ENCODE data around the gene KDM6B.

KDM6B gene

DNA sequence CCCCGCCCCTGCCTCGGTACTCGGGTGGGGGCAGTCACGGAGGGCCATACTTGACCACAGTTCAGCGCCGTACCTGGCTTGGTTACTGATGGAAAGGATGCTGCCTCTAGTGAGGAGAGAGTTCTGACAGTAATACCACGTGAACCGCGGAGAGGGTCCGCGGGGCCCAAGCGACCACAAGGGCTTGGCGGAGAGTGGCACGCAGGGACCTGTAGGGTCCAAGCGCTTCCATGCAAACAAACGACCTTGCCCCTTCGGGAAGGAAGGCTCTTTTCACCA, 9.2 kb downstream of the KDM6B start:
- TF ChIP-seq, protein P1, sequence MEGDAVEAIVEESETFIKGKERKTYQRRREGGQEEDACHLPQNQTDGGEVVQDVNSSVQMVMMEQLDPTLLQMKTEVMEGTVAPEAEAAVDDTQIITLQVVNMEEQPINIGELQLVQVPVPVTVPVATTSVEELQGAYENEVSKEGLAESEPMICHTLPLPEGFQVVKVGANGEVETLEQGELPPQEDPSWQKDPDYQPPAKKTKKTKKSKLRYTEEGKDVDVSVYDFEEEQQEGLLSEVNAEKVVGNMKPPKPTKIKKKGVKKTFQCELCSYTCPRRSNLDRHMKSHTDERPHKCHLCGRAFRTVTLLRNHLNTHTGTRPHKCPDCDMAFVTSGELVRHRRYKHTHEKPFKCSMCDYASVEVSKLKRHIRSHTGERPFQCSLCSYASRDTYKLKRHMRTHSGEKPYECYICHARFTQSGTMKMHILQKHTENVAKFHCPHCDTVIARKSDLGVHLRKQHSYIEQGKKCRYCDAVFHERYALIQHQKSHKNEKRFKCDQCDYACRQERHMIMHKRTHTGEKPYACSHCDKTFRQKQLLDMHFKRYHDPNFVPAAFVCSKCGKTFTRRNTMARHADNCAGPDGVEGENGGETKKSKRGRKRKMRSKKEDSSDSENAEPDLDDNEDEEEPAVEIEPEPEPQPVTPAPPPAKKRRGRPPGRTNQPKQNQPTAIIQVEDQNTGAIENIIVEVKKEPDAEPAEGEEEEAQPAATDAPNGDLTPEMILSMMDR (conservative IDR thresholded peaks at IDR 0.05; ENCODE audit: control insufficient read depth, insufficient read depth, low read depth, low read length), result no peak
- no peak for DNase-seq (ENCODE audit: low read depth)
- H3K4me3 ChIP-seq (ENCODE audit: control insufficient read depth, low read depth, low read length), result peak overlapping the region; percentile 68

DNA sequence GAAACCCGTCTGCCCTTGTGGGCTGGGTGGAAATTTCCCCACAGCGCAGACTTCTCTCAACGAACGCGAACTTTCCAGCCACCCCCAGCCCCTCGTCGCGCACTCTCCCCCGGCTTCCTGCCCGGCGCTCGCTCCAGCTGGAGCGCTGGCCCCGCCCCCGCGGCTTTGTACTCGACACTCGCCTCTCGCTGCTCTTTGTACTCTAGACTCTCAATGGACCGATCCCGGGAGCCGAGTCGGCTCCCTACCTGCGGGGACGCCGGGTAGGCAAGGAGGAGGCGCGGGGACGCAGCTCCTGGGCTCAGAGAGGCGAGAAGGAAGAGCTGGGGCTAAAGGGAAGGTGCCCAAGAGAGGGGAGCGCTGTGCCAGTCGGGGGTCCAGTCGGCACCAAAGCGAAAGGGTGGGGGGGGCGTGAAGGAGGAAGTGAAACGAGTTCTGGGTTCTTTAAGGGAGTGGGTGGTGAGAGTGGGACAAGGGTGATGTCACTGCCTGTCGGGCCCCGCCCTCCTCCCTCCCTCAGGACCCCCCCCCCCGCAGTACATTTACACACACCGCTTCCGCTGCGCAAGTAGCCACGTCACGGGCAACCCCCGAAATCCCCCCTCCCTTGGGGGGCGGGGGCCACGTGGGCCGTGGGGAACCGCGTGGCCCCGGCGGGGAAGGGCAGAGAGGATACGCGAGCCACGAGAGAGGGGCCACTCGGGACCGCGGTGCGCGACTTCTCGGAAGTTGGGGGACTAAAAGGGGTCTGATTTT, 9.7 kb downstream of the KDM6B start:
- peak; percentile 83 for DNase-seq (ENCODE audit: low read depth)
- H3K4me3 ChIP-seq (ENCODE audit: control insufficient read depth, low read depth, low read length), result peak overlapping the region; percentile 68
- TF ChIP-seq, protein P1 (conservative IDR thresholded peaks at IDR 0.05; ENCODE audit: control insufficient read depth, insufficient read depth, low read depth, low read length), result no peak

DNA sequence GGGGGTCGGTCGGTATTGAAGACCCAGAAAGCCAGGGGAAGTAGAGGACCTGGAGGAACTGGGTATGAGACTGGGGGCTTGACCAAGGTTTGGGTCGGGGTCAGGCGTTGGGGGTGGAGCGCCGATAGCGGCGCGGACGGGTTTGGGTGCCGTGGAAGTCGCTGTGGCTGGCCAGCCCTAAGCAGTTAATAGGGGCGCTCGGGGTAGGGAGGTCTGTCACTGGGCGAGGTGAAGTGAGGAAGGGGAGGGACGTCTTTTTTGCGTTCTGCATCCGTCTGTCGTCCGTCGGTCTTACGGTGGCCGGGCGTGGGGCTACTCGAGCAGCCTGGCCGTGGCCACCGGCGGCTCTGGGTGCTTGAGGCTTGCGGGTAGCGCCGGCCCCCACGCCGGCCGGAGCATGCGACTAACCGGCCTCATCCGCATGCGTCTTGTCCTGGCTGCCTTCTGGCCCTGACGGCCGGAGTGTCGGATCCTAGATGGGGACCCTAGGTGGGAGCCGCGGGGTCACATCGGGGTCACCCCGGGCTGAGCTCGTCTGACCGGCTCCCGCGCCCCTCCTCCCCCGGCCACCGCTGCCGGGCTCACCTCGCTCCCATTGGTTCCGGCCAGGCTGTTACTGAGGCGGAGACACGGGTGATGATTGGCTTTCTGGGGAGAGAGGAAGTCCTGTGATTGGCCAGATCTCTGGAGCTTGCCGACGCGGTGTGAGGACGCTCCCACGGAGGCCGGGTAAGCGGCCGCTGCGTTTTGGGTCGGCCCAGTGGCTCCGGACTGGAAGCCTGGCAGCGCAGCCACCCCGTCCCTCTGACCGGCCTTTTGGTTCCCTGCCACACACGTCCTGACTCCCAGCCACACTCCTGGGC, 10.5 kb downstream of the KDM6B start:
- TF ChIP-seq, protein P1 (conservative IDR thresholded peaks at IDR 0.05; ENCODE audit: control insufficient read depth, insufficient read depth, low read depth, low read length), result no peak
- DNase-seq (ENCODE audit: low read depth), result peak; percentile 95
- H3K4me3 ChIP-seq (ENCODE audit: control insufficient read depth, low read depth, low read length), result peak overlapping the region; percentile 68

DNA sequence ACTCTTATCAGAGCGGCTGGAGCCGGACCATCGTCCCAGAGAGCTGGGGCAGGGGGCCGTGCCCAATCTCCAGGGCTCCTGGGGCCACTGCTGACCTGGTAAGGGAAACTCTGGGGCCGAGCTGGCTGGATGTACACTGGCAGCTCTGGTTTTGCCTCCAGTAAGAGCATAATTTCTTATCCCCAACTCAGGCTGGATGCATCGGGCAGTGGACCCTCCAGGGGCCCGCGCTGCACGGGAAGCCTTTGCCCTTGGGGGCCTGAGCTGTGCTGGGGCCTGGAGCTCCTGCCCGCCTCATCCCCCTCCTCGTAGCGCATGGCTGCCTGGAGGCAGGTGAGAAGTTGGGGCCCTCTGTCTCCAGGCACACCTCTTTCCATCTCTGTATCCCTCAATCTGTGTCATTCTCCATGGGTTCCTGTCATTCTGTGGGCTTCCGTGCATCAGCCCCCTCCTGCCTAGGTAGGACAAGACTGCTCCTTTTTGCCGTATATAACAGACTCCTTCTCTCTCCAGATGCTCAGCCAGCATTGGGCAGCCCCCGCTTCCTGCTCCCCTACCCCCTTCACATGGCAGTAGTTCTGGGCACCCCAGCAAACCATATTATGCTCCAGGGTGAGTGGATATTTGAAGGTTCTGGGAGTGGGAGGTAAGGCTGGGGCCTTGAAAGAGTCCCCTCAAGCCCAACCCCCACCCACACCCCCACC, 11.5 kb downstream of the KDM6B start:
- TF ChIP-seq, protein P1 (conservative IDR thresholded peaks at IDR 0.05; ENCODE audit: control insufficient read depth, insufficient read depth, low read depth, low read length), result no peak
- DNase-seq (ENCODE audit: low read depth), result no peak
- H3K4me3 ChIP-seq (ENCODE audit: control insufficient read depth, low read depth, low read length), result peak overlapping the region; percentile 68

DNA sequence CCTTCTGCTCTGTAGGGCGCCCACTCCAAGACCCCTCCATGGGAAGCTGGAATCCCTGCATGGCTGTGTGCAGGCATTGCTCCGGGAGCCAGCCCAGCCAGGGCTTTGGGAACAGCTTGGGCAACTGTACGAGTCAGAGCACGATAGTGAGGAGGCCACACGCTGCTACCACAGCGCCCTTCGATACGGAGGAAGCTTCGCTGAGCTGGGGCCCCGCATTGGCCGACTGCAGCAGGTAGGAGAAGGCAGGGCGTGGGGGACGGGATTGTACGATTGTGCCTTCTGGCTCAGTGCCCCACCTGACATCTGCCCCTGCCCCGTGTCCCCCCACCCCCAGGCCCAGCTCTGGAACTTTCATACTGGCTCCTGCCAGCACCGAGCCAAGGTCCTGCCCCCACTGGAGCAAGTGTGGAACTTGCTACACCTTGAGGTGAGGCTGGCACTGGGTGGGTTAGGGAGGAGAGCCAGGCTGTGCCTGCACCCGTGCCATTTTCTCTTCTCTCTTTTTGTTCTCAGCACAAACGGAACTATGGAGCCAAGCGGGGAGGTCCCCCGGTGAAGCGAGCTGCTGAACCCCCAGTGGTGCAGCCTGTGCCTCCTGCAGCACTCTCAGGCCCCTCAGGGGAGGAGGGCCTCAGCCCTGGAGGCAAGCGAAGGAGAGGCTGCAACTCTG, 12.2 kb downstream of the KDM6B start:
- H3K4me3 ChIP-seq (ENCODE audit: control insufficient read depth, low read depth, low read length), result no peak overlapping the region
- TF ChIP-seq, protein P1 (conservative IDR thresholded peaks at IDR 0.05; ENCODE audit: control insufficient read depth, insufficient read depth, low read depth, low read length), result no peak
- no peak for DNase-seq (ENCODE audit: low read depth)

Data from fibroblast of mammary gland (primary cell).